Esophagus squamous epithelium (tissue), 5 donors: ENCODE data around the gene CDC73. TPM values are rescaled to one million over a fixed set of nuclear protein-coding genes. Genes with fewer than 3 reads are reported as not detected.

Source experiments
- DNase-seq: peaks from one replicate; lab custom pipeline; 2025; lab: John Stamatoyannopoulos, UW
- H3K27ac ChIP-seq, 4 donors: fragments of 200-600 bp; sonication (generic); one replicate each; pipeline ENCODE4 v1.5.1; 2016 to 2019; ENCODE audit warnings: mild to moderate bottlenecking in 1 of 4
- H3K27me3 ChIP-seq, 4 donors: fragments of 200-600 bp; sonication (generic); 1 replicate in 3 of 4; 2 replicates in 1 of 4; pipeline versions ENCODE4 v1.5.1 to v1.6.0; 2017 to 2021; ENCODE audit warnings: antibody characterized with exemption in 1 of 4
- H3K36me3 ChIP-seq, 3 donors: fragments of 200-600 bp; sonication (generic); one replicate each; pipeline ENCODE4 v1.5.1; 2016 to 2019
- H3K4me1 ChIP-seq, 3 donors: fragments of 200-600 bp; sonication (generic); one replicate each; pipeline ENCODE4 v1.5.1; 2017 to 2019
- H3K4me3 ChIP-seq, 4 donors: fragments of 200-600 bp; sonication (generic); 1 replicate in 3 of 4; 2 replicates in 1 of 4; pipeline ENCODE4 v1.5.1; 2016 to 2019; ENCODE audit warnings: mild to moderate bottlenecking in 2 of 4, moderate library complexity in 1 of 4
- H3K9me3 ChIP-seq, 3 donors: fragments of 200-600 bp; sonication (generic); one replicate each; pipeline ENCODE4 v1.5.1; 2016 to 2019
- CTCF ChIP-seq, 6 experiments: fragments of 450-650 bp in 4 of 6; fragments of 200-600 bp in 2 of 6; sonication (generic) in 2 of 6; IDR thresholded peaks; one replicate each; pipeline ENCODE4 v1.5.1; 2016 to 2019; ENCODE audit warnings: antibody characterized with exemption in 6 of 6, mild to moderate bottlenecking in 4 of 6, moderate library complexity in 4 of 6
- POLR2A ChIP-seq, 4 donors: fragments of 450-650 bp; IDR thresholded peaks; one replicate each; pipeline ENCODE4 v1.6.1; 2017; ENCODE audit warnings: antibody characterized with exemption in 4 of 4, mild to moderate bottlenecking in 4 of 4, moderate library complexity in 3 of 4
- WGBS, 2 donors: methylation state at CpG; one replicate each; pipeline ENCODE4 v1.1.5; 2018; 5-methylcytosine and 5-hydroxymethylcytosine counted together
- intact Hi-C: fragments of 100-400 bp; cut with DNase I; formaldehyde crosslinking; loops from one replicate; pipeline ENCODE4 v1.15.0; 2022
- total RNA-seq, 4 donors: library from RNA; depleted of rRNA; stranded (reverse); fragments of >200 nt; gene quantifications; one replicate each; pipeline ENCODE4 v1.1.0, GENCODE V29; 2016
- donor health status: DM: yes; HTN: yes; CAD: no.

CDC73 gene
- total RNA-seq, 4 donors from 2014 or later, result 17.3 to 39.5 (median 26.6) TPM

- H3K4me3 ChIP-seq, result no peak overlapping the region
- no peaks in the 10 kb centered on the region for H3K27me3 ChIP-seq
- no peaks in the 10 kb centered on the region for H3K4me1 ChIP-seq
- H3K27ac ChIP-seq, result no peak overlapping the region
- TF ChIP-seq CTCF (IDR thresholded peaks at IDR 0.05) (no peak), POLR2A (IDR thresholded peaks at IDR 0.05) (no peak)
- WGBS, 2 donors, result 95% methylated on average over 4 of the region's 4 CpGs
- no peaks in the 10 kb centered on the region for H3K9me3 ChIP-seq
- intact Hi-C loops, result no loop called here
- no peak for DNase-seq
- peaks cover 0 to 15% (median 0%) of the 10 kb centered on the region in 3 donors for H3K36me3 ChIP-seq
Measured at GRCh38 chr1:193199940-193200339, 78.1 kb downstream of the CDC73 start.

- WGBS, 2 donors, result 93 to 98% methylated on average over 2 of the region's 2 CpGs
- Histone ChIP-seq H3K36me3 (peaks cover 0 to 25% (median 0%) of the 10 kb centered on the region in 3 donors), H3K9me3 (no peaks in the 10 kb centered on the region), H3K4me1 (no peaks in the 10 kb centered on the region), H3K27me3 (no peaks in the 10 kb centered on the region), H3K27ac (no peak overlapping the region), H3K4me3 (no peak overlapping the region)
- TF ChIP-seq CTCF (IDR thresholded peaks at IDR 0.05) (no peak), POLR2A (IDR thresholded peaks at IDR 0.05) (no peak)
- intact Hi-C loops, result no loop called here
- no peak for DNase-seq
Measured at GRCh38 chr1:193201021-193201420, 79.2 kb downstream of the CDC73 start.

GRCh38 chr1:193210996-193211395 is 89.2 kb downstream of the CDC73 start:
- intact Hi-C loops, result no loop called here
- TF ChIP-seq POLR2A (IDR thresholded peaks at IDR 0.05) (no peak), CTCF (IDR thresholded peaks at IDR 0.05) (no peak)
- H3K27ac ChIP-seq, result peak overlapping the region in 1 of 4 donors; percentile 0
- no peak for DNase-seq
- H3K4me3 ChIP-seq, result no peak overlapping the region
- peaks cover 0 to 58% (median 0%) of the 10 kb centered on the region in 3 donors for H3K36me3 ChIP-seq
- 94 to 95% methylated on average over 7 of the region's 7 CpGs for WGBS, 2 donors
- peaks cover 0 to 5% (median 0%) of the 10 kb centered on the region in 3 donors for H3K4me1 ChIP-seq
- H3K27me3 ChIP-seq, result no peaks in the 10 kb centered on the region
- H3K9me3 ChIP-seq, result peaks cover 0 to 12% (median 0%) of the 10 kb centered on the region in 3 donors

GRCh38 chr1:193211539-193211938 is 89.7 kb downstream of the CDC73 start:
- H3K4me1 ChIP-seq, result peaks cover 0 to 5% (median 0%) of the 10 kb centered on the region in 3 donors
- WGBS, 2 donors, result 33 to 60% methylated on average over 1 of the region's 1 CpG
- intact Hi-C loops, result no loop called here
- peak overlapping the region in 2 of 4 donors; percentile 0 to 8 for H3K27ac ChIP-seq
- H3K27me3 ChIP-seq, result no peaks in the 10 kb centered on the region
- peaks cover 0 to 57% (median 0%) of the 10 kb centered on the region in 3 donors for H3K36me3 ChIP-seq
- H3K4me3 ChIP-seq, result no peak overlapping the region
- no peak for DNase-seq
- peaks cover 0 to 11% (median 0%) of the 10 kb centered on the region in 3 donors for H3K9me3 ChIP-seq
- TF ChIP-seq POLR2A (IDR thresholded peaks at IDR 0.05), result no peak
- no peak for TF ChIP-seq CTCF (IDR thresholded peaks at IDR 0.05)

- Histone ChIP-seq H3K4me1 (peaks cover 0 to 5% (median 0%) of the 10 kb centered on the region in 3 donors), H3K27me3 (no peaks in the 10 kb centered on the region), H3K4me3 (no peak overlapping the region), H3K9me3 (peaks cover 0 to under 1% (median 0%) of the 10 kb centered on the region in 3 donors), H3K27ac (no peak overlapping the region), H3K36me3 (peaks cover 0 to 57% (median 0%) of the 10 kb centered on the region in 3 donors)
- 94 to 95% methylated on average over 2 of the region's 2 CpGs for WGBS, 2 donors
- no peak for DNase-seq
- intact Hi-C loops, result no loop called here
- TF ChIP-seq CTCF (IDR thresholded peaks at IDR 0.05) (no peak), POLR2A (IDR thresholded peaks at IDR 0.05) (no peak)
Measured at GRCh38 chr1:193212637-193213036, 90.8 kb downstream of the CDC73 start.
